GM12873 (cell line): ENCODE results near the gene BCAN.

Experiments used
- TF ChIP-seq, protein P1 (sequence below): IDR thresholded peaks from 2 replicates; pipeline ENCODE4 v1.5.1; 2012; ENCODE audit warnings: low read depth, mild to moderate bottlenecking, moderate library complexity, low read length, control low read depth; ENCODE audit not compliant: insufficient read depth; ENCODE audit errors: missing control alignments

The BCAN gene

DNA sequence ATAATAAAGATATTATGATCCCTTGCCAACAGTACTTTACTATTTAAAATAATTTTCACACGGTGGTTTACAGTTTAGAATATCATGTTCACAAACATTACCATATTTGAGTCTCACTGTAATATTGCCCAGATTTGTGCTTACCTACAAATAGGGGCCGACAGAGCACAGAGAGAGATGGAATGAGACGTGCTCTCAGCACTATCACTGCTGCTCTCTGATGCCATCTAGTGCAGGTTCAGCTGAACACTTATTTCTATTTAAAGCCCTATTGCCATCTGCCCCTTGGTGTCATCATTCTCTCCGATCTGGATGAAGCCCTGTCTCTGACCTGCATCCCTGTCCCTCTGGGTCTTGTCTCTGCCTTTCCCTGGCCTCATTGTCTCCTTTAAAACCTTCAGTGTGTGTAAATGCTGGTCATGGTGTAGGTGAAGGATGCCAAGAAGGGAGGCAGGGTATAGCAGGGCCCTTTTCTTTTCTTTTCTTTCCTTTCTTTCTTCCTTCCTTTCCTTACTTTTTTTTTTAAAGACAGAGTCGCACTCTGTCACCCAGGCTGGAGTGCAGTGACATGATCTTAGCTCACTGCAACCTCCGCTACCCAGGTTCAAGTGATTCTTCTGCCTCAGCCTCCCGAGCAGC lies 33.8 kb upstream of the BCAN start:
- TF ChIP-seq, protein P1, sequence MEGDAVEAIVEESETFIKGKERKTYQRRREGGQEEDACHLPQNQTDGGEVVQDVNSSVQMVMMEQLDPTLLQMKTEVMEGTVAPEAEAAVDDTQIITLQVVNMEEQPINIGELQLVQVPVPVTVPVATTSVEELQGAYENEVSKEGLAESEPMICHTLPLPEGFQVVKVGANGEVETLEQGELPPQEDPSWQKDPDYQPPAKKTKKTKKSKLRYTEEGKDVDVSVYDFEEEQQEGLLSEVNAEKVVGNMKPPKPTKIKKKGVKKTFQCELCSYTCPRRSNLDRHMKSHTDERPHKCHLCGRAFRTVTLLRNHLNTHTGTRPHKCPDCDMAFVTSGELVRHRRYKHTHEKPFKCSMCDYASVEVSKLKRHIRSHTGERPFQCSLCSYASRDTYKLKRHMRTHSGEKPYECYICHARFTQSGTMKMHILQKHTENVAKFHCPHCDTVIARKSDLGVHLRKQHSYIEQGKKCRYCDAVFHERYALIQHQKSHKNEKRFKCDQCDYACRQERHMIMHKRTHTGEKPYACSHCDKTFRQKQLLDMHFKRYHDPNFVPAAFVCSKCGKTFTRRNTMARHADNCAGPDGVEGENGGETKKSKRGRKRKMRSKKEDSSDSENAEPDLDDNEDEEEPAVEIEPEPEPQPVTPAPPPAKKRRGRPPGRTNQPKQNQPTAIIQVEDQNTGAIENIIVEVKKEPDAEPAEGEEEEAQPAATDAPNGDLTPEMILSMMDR: peak; percentile 90

DNA sequence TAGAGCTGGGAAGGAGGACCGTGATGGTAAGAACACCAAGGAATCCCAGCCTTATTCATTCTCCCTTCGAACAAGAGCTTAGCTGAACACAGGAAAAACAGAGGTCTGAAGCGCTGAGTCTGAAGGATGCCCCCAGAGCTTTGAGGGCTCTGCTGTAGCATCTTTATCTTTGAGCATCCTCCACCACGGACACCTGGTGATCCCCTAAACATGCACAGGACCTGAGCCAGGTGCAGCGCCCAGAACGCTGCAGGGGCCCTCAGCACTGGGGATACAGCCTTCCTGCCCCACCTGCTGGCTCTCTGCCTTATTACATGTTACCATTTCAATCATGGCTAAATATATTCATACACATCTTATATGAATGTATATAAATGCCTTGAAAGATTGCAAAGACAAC lies 32.9 kb upstream of the BCAN start:
- TF ChIP-seq, protein P1: peak; percentile 76

DNA sequence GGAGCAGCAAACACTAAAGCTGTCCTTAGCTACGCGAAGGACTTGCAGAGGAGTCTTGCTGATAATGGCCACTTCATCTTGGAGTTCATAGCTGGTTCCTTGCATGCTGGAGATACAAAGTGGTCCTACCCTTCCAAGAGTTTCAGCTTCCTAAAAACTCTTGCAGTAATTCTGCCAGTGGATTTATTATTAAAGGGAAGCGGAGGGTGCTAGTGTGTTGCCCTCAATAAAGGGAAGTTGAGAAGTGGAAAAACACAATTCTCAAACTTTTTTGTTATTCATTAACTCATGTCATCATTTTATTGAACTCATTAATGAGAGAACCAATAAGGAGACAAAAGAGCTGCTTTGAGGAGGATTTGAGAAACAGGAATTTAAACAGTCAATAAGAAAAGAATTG lies 29.3 kb upstream of the BCAN start:
- TF ChIP-seq, protein P1: no peak

DNA sequence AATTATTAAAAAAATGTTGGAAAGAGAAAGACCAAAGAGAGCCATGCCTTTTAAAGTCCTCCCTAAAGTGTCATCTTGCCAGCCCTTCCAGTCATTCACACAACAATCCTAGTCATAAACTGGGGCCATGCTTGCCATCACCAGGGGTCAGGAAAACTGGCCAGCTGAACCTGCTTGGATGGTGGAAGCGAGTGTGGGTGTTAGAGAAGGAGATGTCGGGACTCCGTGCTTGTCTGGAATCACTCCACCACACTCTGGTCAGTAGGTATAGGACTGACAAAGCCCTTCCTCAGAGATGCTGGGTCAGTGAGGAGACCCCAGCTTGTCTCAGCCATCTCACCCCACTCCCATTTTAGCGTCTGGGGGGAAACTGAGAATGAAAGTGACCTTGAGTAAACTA lies 26.0 kb upstream of the BCAN start:
- TF ChIP-seq, protein P1: no peak

DNA sequence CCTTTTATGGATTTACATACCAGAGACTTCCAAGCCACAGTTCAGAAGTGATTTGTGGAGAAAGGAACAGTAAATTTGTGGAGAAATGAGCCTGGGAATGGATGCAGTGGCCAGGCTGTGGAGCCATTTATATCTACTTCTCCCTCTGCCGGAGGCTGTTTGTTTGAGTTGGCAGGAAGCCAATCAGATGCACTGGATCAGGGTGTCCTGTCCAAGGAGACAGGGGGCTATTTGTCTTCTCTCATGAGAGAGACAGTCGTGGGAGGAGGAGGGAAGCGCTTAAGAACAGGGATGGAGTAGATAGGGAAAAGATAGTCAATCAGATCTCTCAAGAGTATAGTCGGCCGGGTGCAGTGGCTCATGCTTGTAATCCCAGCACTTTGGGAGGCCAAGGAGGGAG lies 25.5 kb upstream of the BCAN start:
- TF ChIP-seq, protein P1: no peak

DNA sequence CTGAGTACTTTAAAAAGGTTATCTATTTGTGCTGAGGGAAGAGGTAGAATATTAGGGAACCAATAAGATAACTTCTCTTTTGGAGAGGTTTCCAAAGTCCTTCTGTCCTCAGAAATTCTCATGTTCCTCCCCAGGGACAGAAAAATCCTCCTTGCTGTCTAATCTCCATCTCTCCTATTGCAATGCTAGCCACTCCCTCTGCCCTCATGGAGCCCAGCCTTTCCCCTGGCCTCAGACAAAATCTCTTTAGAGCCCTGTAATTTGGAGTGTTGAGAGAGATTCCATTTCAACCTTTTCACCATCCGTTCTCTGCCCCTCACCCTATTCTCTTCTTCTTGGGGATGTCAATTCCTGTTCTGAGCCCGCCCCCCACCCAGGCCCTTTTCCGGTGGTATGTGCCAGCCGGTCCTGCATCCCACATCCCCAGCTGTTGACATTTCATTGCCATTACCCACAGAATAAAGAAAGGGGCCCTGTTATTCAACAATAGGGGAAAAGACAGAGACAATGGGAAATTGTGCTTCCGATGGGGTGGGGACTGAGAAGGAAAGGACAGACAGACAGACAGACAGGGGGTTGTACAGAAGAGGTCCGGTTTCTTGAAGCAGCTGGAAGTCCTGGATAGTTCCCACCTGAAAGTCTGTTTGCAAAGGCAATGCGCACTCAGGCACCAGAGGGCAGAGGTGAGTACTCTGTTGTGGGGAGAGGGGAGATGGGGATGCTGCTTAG lies 22.9 kb upstream of the BCAN start, which contains the start of gene HAPLN2:
Gene HAPLN2 (plus strand): TSS at position 563 of the 729 bp plus-strand sequence. CDS start 4,076 bp downstream, outside the sequence.
- TF ChIP-seq, protein P1: peak; percentile 74

DNA sequence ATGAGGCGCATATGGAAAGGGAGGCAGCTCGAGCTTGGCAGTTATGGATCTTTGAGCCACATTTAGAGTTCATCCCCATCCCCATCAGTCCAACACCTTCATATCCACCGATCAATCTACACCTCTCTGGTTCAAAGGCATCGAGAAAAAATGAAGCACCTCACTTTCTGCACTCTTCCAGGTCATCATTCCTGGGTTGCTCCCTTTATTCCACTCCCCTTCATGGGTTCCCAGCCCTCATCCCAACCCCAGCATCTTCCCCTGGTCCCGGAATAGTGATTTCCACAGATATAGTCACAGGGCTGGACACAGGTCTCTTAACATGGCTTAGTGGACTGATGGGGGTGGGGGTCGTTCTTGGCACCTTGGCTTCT lies 22.3 kb upstream of the BCAN start:
- TF ChIP-seq, protein P1: no peak
